ENCODE results near the gene CCDC33.

DNA sequence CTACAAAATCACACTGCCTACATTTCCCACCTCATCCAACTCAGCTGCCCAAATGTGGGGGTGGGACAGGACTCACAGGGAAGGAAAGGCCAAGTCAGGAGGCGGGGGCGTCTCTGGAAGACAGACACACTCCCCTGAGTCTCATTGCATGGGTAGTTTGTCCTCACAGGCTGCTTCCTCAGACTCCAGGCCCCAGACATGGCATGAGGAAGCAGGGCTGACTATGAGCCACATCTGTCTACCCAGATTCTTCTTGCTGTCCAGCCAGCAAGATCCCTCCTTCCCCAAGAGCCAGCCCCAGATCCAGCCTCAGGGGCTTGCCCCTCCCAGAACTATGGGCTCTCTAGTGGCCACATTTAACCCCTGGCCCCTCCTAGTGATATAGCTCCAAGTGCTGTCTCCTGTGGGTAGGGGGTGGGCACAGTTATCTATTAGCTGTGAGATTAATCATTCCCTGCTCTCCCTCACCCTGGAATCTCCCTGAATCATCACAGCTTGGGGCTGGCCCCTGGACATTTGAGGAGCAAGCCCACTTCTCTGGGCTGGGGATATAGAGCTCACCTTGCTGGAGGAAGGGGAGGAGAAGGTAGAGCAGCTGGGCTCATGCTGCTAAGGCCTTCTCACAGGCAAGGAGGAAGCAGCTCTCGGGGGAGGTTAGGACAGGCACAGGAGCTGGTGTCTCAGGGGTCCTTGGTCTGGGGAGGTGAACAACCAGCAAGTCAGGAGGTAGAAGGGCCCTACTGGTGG is 2.1 kb upstream of the CCDC33 start:
- TF ChIP-seq, protein P1, sequence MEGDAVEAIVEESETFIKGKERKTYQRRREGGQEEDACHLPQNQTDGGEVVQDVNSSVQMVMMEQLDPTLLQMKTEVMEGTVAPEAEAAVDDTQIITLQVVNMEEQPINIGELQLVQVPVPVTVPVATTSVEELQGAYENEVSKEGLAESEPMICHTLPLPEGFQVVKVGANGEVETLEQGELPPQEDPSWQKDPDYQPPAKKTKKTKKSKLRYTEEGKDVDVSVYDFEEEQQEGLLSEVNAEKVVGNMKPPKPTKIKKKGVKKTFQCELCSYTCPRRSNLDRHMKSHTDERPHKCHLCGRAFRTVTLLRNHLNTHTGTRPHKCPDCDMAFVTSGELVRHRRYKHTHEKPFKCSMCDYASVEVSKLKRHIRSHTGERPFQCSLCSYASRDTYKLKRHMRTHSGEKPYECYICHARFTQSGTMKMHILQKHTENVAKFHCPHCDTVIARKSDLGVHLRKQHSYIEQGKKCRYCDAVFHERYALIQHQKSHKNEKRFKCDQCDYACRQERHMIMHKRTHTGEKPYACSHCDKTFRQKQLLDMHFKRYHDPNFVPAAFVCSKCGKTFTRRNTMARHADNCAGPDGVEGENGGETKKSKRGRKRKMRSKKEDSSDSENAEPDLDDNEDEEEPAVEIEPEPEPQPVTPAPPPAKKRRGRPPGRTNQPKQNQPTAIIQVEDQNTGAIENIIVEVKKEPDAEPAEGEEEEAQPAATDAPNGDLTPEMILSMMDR (IDR thresholded peaks at IDR 0.05): no peak
- TF ChIP-seq POLR2AphosphoS5 (IDR thresholded peaks at IDR 0.05; ENCODE audit: low read depth, low read length) (no peak), EZH2phosphoT487 (IDR thresholded peaks at IDR 0.05; ENCODE audit: borderline replicate concordance, low read depth) (no peak), MXI1 (IDR thresholded peaks at IDR 0.05; ENCODE audit: low read depth, low read length) (no peak), RCOR1 (IDR thresholded peaks at IDR 0.05; ENCODE audit: low read length) (no peak), JUND (IDR thresholded peaks at IDR 0.05) (no peak), FOXM1 (IDR thresholded peaks at IDR 0.05; ENCODE audit: low read depth) (no peak)
